Measurements from ENCODE around the gene PTGR1. TPM values are rescaled to one million over a fixed set of nuclear protein-coding genes. Genes with fewer than 3 reads are reported as not detected.
"Not testable (repeated sequence)": the region's sequence is repeated elsewhere in the genome, so short reads cannot be mapped to it uniquely, and the experiment has no call there.

The PTGR1 gene
- total and polyA plus RNA-seq, 7 donors: 8.0 to 32.2 (median 18.8) TPM

DNA sequence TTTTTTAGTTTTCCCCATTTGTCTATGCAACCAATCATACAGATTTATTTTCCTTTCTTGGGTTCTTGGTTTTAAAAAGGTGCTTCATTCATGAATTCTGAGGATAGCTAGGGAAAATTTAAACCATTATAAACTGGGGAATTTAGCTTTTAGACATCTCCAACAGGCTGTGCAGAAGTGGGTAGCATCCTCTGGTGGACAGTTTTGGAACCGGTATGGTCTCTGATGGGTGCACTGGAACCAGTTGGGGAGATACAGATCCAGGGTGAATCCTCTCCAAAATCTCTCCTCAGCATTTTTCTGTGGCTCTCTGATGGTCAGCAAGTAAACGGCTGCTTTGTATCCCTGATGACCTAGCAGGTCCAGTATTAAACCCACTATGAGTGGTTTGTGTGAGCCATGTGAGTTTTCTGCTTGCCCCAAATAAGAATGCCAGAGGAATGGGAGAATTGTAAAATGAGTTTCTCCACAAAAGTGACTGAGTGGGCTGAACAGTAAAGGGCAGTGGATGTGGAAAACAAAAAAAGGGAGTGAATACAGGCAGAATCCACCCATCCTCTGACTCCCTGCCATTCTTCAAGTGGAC is 22.5 kb upstream of the PTGR1 start:
- 21 to 31% (median 23%) methylated on average over 2 of the region's 2 CpGs for WGBS, 3 donors
- Histone ChIP-seq H3K36me3 (ENCODE audit: insufficient read depth in 1 of 2, low read depth in 1 of 2) (no peaks in the 10 kb centered on the region), H3K4me3 (no peak overlapping the region), H3K9me3 (no peaks in the 10 kb centered on the region), H3K27me3 (ENCODE audit: insufficient read depth in 3 of 3, low read length in 2 of 3) (no peaks in the 10 kb centered on the region), H3K4me1 (no peaks in the 10 kb centered on the region), H3K27ac (no peak overlapping the region)
- DNase-seq: no peak
- TF ChIP-seq, protein P1, sequence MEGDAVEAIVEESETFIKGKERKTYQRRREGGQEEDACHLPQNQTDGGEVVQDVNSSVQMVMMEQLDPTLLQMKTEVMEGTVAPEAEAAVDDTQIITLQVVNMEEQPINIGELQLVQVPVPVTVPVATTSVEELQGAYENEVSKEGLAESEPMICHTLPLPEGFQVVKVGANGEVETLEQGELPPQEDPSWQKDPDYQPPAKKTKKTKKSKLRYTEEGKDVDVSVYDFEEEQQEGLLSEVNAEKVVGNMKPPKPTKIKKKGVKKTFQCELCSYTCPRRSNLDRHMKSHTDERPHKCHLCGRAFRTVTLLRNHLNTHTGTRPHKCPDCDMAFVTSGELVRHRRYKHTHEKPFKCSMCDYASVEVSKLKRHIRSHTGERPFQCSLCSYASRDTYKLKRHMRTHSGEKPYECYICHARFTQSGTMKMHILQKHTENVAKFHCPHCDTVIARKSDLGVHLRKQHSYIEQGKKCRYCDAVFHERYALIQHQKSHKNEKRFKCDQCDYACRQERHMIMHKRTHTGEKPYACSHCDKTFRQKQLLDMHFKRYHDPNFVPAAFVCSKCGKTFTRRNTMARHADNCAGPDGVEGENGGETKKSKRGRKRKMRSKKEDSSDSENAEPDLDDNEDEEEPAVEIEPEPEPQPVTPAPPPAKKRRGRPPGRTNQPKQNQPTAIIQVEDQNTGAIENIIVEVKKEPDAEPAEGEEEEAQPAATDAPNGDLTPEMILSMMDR (IDR thresholded peaks at IDR 0.05): peak; percentile 54
- ATAC-seq: peak in 3 of 4 donors; percentile 57 to 75 (median 74)
- intact Hi-C loops (cut with DNase I): no loop called here

DNA sequence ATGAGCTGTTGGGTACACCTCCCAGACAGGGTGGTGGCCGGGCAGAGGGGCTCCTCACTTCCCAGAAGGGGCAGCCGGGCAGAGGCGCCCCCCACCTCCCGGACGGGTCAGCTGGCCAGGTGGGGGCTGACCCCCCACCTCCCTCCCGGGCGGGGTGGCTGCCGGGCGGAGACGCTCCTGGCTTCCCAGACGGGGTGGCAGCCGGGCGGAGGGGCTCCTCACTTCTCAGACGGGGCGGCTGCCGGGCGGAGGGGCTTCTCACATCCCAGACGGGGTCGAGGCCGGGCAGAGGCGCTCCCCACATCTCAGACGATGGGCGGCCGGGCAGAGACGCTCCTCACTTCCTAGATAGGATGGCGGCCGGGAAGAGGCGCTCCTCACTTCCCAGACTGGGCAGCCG is 17.9 kb upstream of the PTGR1 start:
- H3K27me3 ChIP-seq (ENCODE audit: insufficient read depth in 3 of 3, low read length in 2 of 3); intact Hi-C loops (cut with DNase I); H3K9me3 ChIP-seq; ATAC-seq; H3K4me3 ChIP-seq; DNase-seq; H3K36me3 ChIP-seq (ENCODE audit: insufficient read depth in 1 of 2, low read depth in 1 of 2); H3K27ac ChIP-seq; H3K4me1 ChIP-seq: not testable (repeated sequence)
- WGBS, 3 donors: 93 to 95% (median 95%) methylated on average over 13 to 29 of the region's 29 CpGs

DNA sequence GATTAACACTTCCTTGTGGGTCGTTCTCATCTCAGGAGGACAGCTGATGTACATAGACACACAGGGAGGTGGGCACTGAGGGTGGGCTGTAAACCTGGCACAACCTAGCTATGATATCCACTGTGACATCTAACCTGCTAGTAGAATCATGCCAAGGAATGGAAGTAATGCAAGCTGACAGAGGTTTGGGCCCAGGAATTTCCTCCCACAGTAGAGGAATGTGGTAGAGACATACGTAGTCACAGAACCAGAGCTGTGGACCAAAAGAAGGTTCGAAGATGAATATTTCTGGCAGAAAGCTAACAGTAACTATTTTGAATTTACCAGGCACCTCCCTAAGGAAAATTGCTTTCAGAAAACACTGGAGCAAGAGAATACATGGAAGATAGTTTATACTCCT is 16.5 kb upstream of the PTGR1 start:
- H3K36me3 ChIP-seq (ENCODE audit: insufficient read depth in 1 of 2, low read depth in 1 of 2): no peaks in the 10 kb centered on the region
- peaks cover 0 to 3% (median 0%) of the 10 kb centered on the region in 3 donors for H3K27me3 ChIP-seq (ENCODE audit: insufficient read depth in 3 of 3, low read length in 2 of 3)
- WGBS, 3 donors: 33 to 51% (median 39%) methylated on average over 3 of the region's 3 CpGs
- no peak overlapping the region for H3K27ac ChIP-seq
- intact Hi-C loops (cut with DNase I): no loop called here
- ATAC-seq (no peak), DNase-seq (no peak)
- no peaks in the 10 kb centered on the region for H3K9me3 ChIP-seq
- TF ChIP-seq, protein P1 (IDR thresholded peaks at IDR 0.05): no peak
- no peaks in the 10 kb centered on the region for H3K4me1 ChIP-seq
- H3K4me3 ChIP-seq: no peak overlapping the region

DNA sequence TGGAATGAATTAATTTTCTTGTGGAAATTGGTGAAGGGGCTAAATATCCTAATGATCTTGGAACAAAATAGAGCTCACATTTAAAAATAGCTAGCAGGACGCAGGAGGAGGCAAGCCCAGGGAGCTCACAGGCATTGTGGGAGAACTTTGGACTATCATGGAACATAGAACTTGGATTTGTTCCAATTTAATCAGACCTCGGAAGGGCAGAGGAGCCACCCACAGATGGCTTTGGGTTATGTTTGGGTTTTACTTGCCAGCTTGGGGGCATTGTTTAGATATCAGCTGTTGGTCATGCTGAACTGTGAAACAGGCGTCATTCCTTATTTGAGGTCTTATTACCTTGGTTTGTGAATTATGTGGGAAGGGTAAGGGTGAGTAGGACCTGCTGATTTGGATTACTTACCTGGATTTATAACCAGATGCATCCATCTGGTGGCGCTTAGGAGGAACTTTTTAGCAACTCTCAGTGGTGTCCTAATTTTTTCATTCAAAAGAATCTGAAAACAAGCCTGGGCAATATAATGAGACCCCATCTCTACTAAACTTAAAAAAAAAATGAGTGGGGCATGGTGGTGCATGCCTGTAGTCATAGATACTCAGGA is 14.1 kb upstream of the PTGR1 start:
- DNase-seq: no peak
- H3K9me3 ChIP-seq: no peaks in the 10 kb centered on the region
- 17 to 28% (median 26%) methylated on average over 4 of the region's 4 CpGs for WGBS, 3 donors
- H3K4me3 ChIP-seq: no peak overlapping the region
- intact Hi-C loops (cut with DNase I): no loop called here
- no peak overlapping the region for H3K27ac ChIP-seq
- no peaks in the 10 kb centered on the region for H3K36me3 ChIP-seq (ENCODE audit: insufficient read depth in 1 of 2, low read depth in 1 of 2)
- ATAC-seq: no peak
- no peaks in the 10 kb centered on the region for H3K4me1 ChIP-seq
- TF ChIP-seq, protein P1 (IDR thresholded peaks at IDR 0.05): no peak
- peaks cover 0 to 3% (median 0%) of the 10 kb centered on the region in 3 donors for H3K27me3 ChIP-seq (ENCODE audit: insufficient read depth in 3 of 3, low read length in 2 of 3)

DNA sequence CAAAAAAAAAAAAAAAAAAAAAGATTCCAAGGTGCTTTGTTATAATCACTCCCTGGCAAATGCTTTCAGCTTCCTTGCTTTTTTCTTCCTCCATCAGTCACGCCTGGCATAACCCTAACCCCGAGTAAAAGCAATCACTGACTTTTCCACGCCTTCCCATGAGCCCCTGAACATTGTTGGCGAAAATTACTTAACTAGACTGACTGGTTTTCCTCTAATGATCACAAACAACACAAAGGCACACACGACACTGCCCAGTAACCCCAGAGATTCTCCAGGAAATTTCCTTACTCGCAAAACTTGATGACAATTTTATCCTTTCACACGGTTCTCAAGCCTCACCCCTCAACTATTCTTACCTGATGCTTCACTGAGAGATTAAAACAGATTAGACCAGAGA is 11.4 kb upstream of the PTGR1 start:
- H3K27me3 ChIP-seq (ENCODE audit: insufficient read depth in 3 of 3, low read length in 2 of 3): peaks cover 0 to 7% (median 0%) of the 10 kb centered on the region in 3 donors
- H3K4me3 ChIP-seq: no peak overlapping the region
- no peaks in the 10 kb centered on the region for H3K4me1 ChIP-seq
- 70 to 76% (median 73%) methylated on average over 7 of the region's 7 CpGs for WGBS, 3 donors
- TF ChIP-seq, protein P1 (IDR thresholded peaks at IDR 0.05): no peak
- no peak for ATAC-seq
- H3K27ac ChIP-seq: no peak overlapping the region
- H3K36me3 ChIP-seq (ENCODE audit: insufficient read depth in 1 of 2, low read depth in 1 of 2): no peaks in the 10 kb centered on the region
- no peaks in the 10 kb centered on the region for H3K9me3 ChIP-seq
- DNase-seq: no peak
- intact Hi-C loops (cut with DNase I): no loop called here

All from psoas muscle (tissue), 8 donors.